PFSK-1 (cell line): ENCODE data around the gene GDF15.

Experiments used
- FOXP2 ChIP-seq: optimal IDR thresholded peaks from 2 replicates; pipeline ENCODE3; 2011; ENCODE audit warnings: borderline replicate concordance, control low read depth, inconsistent platforms; ENCODE audit not compliant: insufficient read depth; ENCODE audit errors: extremely low read length, extremely low read depth
- POLR2AphosphoS5 ChIP-seq: IDR thresholded peaks from 2 replicates; pipeline ENCODE4 v1.6.1; 2012; ENCODE audit warnings: low read depth, mild to moderate bottlenecking, control low read depth, low read length, moderate library complexity
- SIN3A ChIP-seq: IDR thresholded peaks from 2 replicates; pipeline ENCODE4 v1.6.1; 2012; ENCODE audit warnings: mild to moderate bottlenecking, low read length, moderate library complexity, borderline replicate concordance; ENCODE audit not compliant: insufficient read depth
- TAF1 ChIP-seq: IDR thresholded peaks from 2 replicates; pipeline ENCODE4 v1.6.1; 2012; ENCODE audit warnings: low read length, control low read depth, borderline replicate concordance; ENCODE audit not compliant: insufficient read depth
- TF ChIP-seq, protein P1 (sequence below), 2 experiments: IDR thresholded peaks; 2 replicates each; pipeline versions ENCODE4 v1.6.1 to v1.8.0; 2011 to 2012; ENCODE audit warnings: low read depth in 2 of 2, low read length in 2 of 2, control low read depth in 1 of 2, inconsistent platforms in 1 of 2, mild to moderate bottlenecking in 1 of 2, moderate library complexity in 1 of 2; ENCODE audit not compliant: insufficient read depth in 1 of 2

DNA sequence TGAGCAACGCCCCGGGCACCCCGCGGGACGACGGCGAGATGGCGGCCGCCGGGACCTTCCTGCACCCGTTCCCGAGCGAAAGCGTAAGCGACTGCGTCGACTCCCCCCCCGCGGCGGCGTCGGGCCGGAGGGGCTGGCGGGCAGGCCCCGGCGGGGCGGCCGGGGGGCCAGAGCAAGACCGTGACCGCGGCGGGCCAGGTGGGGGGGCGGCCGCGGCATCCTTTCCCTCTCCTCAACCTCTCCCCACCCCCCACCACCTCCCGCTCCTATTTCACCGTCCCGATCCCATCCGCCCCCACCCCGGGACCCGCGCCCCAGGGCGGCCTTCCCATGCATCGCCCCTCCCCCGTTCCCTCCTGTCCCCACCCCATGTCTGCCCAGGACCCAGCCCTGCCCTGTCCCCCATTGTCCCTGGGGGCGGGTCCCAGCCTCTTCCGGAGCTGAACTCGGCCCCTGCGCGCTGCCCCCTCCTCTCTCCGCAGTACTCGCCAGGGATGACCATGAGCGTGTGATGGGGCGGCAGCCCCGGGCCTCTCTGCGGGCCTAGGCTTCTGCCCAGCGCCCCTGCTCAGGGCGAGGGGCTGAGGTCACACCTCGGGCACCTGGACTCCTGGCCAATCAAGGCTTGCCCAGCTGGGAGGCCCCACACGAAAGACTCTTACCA is 47.9 kb downstream of the GDF15 start:
- TF ChIP-seq SIN3A (no peak), POLR2AphosphoS5 (no peak; the same call in 1 of the 2 replicates), TAF1 (no peak), FOXP2 (no peak)
- TF ChIP-seq, protein P1, sequence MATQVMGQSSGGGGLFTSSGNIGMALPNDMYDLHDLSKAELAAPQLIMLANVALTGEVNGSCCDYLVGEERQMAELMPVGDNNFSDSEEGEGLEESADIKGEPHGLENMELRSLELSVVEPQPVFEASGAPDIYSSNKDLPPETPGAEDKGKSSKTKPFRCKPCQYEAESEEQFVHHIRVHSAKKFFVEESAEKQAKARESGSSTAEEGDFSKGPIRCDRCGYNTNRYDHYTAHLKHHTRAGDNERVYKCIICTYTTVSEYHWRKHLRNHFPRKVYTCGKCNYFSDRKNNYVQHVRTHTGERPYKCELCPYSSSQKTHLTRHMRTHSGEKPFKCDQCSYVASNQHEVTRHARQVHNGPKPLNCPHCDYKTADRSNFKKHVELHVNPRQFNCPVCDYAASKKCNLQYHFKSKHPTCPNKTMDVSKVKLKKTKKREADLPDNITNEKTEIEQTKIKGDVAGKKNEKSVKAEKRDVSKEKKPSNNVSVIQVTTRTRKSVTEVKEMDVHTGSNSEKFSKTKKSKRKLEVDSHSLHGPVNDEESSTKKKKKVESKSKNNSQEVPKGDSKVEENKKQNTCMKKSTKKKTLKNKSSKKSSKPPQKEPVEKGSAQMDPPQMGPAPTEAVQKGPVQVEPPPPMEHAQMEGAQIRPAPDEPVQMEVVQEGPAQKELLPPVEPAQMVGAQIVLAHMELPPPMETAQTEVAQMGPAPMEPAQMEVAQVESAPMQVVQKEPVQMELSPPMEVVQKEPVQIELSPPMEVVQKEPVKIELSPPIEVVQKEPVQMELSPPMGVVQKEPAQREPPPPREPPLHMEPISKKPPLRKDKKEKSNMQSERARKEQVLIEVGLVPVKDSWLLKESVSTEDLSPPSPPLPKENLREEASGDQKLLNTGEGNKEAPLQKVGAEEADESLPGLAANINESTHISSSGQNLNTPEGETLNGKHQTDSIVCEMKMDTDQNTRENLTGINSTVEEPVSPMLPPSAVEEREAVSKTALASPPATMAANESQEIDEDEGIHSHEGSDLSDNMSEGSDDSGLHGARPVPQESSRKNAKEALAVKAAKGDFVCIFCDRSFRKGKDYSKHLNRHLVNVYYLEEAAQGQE (IDR thresholded peaks at IDR 0.05; ENCODE audit: insufficient read depth in 1 of 2, low read depth in 2 of 2, low read length in 2 of 2) = no peak
